ENCODE measurements around the gene MTHFD2L. TPM values are rescaled to one million over a fixed set of nuclear protein-coding genes. Genes with fewer than 3 reads are reported as not detected.
A peak's percentile ranks its signal among the peaks of the same experiment; 100 is the strongest.

Gene MTHFD2L
- total and polyA plus RNA-seq, 11 donors = 6.8 to 16.4 (median 11.6) TPM

GRCh38 chr4:74181219-74181618 lies 23.3 kb downstream of the MTHFD2L start:
- no peak for TF ChIP-seq POLR2A (IDR thresholded peaks at IDR 0.05)
- TF ChIP-seq CTCF (IDR thresholded peaks at IDR 0.05) = no peak
- 96 to 97% (median 96%) methylated on average over 3 of the region's 3 CpGs for WGBS, 4 donors
- Histone ChIP-seq H3K4me3 (no peak overlapping the region), H3K9me3 (no peaks in the 10 kb centered on the region), H3K36me3 (peaks cover 0 to 6% (median 0%) of the 10 kb centered on the region in 9 donors), H3K27me3 (no peaks in the 10 kb centered on the region), H3K4me1 (no peaks in the 10 kb centered on the region), H3K27ac (no peak overlapping the region)
- no peak for DNase-seq
- intact Hi-C loops (cut with DNase I) = no loop called here
- ATAC-seq = no peak

DNA sequence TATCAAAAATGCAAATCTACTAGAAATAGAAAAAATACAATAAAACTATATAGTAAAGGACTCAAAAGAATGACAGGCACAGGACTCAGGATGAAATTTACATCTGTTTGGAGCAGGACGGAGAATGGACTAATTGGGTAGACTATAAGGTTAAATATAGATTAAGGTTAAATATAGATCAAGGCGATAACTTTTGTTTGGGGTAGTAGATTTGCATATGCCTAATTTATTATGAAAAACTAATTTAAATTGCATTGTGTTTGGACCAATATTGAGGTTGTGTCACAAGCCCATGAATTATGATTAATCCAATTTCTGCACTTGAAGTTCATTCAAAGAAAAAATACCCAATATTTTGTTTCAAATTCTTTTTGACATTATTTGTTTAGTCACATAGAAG lies 31.0 kb downstream of the MTHFD2L start:
- 39 to 62% (median 53%) methylated on average over 2 of the region's 2 CpGs for WGBS, 4 donors
- H3K4me3 ChIP-seq = no peak overlapping the region
- no peaks in the 10 kb centered on the region for H3K4me1 ChIP-seq
- TF ChIP-seq POLR2A (IDR thresholded peaks at IDR 0.05) (no peak), CTCF (IDR thresholded peaks at IDR 0.05) (no peak)
- DNase-seq (no peak), ATAC-seq (no peak)
- H3K36me3 ChIP-seq = no peaks in the 10 kb centered on the region
- no peaks in the 10 kb centered on the region for H3K27me3 ChIP-seq
- peaks cover 0 to 9% (median 0%) of the 10 kb centered on the region in 12 donors for H3K9me3 ChIP-seq
- H3K27ac ChIP-seq = no peak overlapping the region
- intact Hi-C loops (cut with DNase I) = loop anchor here in 8 of 10 donors (1.0 to 5.0 kb wide), 5 partner anchors 118 to 483 kb away; partner anchors contain the start of gene EPGN (in 1 of the 8)

GRCh38 chr4:74189331-74190043 lies 31.6 kb downstream of the MTHFD2L start:
- no peak for DNase-seq
- TF ChIP-seq POLR2A (IDR thresholded peaks at IDR 0.05) (no peak), CTCF (IDR thresholded peaks at IDR 0.05) (peak; percentile 47 to 79 (median 70))
- 67 to 87% (median 79%) methylated on average over 2 of the region's 2 CpGs for WGBS, 4 donors
- Histone ChIP-seq H3K27ac (no peak overlapping the region), H3K4me3 (no peak overlapping the region), H3K27me3 (no peaks in the 10 kb centered on the region), H3K9me3 (peaks cover 0 to 9% (median 0%) of the 10 kb centered on the region in 12 donors), H3K36me3 (no peaks in the 10 kb centered on the region), H3K4me1 (no peaks in the 10 kb centered on the region)
- no peak for ATAC-seq
- intact Hi-C loops (cut with DNase I) = loop anchor here in 9 of 10 donors (1.0 to 5.0 kb wide), 5 partner anchors 118 to 483 kb away; partner anchors contain the start of gene EPGN (in 1 of the 9)

DNA sequence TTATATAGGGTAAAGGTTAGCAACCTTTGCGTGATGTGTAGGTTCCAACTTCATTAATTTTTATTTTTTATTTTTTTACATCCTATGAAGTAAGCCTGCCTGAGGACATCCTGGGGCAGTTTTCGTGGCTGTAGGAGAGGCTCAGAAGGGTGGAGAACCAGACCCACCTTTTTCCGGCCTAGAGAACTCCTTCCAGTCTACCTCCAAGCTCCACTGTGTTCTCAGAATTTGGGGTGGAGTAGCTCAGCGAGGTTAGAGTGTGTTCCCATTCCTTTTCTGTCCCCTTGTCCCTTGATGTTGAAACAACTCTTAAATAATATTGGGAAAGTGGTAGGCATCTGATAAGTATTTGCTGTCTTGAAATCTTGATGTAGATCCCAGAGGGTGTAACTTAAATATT lies 32.4 kb downstream of the MTHFD2L start:
- no peak for ATAC-seq
- no peaks in the 10 kb centered on the region for H3K36me3 ChIP-seq
- peaks cover 0 to 9% (median 0%) of the 10 kb centered on the region in 12 donors for H3K9me3 ChIP-seq
- no peak overlapping the region for H3K27ac ChIP-seq
- TF ChIP-seq POLR2A (IDR thresholded peaks at IDR 0.05) = no peak
- TF ChIP-seq CTCF (IDR thresholded peaks at IDR 0.05) = no peak
- H3K4me3 ChIP-seq = no peak overlapping the region
- DNase-seq = no peak
- intact Hi-C loops (cut with DNase I) = loop anchor here in 1 of 10 donors (5.0 kb wide), 1 partner anchor 122 kb away; no protein-coding TSS in a partner anchor
- H3K4me1 ChIP-seq = no peaks in the 10 kb centered on the region
- no peaks in the 10 kb centered on the region for H3K27me3 ChIP-seq
- WGBS, 4 donors = 86 to 95% (median 93%) methylated on average over 4 of the region's 4 CpGs
